SU-DHL-6 (cell line): ENCODE data around the gene ARRB1.

Source experiments
- H2AFZ ChIP-seq: fragments of 200-600 bp; sonication (generic); 2 replicates; pipeline ENCODE4 v1.6.1; 2014; ENCODE audit warnings: low read depth, mild to moderate bottlenecking, moderate library complexity, mixed read lengths, antibody characterized with exemption, low read length; ENCODE audit not compliant: severe bottlenecking
- H3F3A ChIP-seq: fragments of 200-600 bp; shearing (Covaris generic); 2 replicates; pipeline ENCODE4 v1.6.0; 2016; ENCODE audit warnings: antibody characterized with exemption, mild to moderate bottlenecking; ENCODE audit not compliant: insufficient read depth
- H3K27ac ChIP-seq: fragments of 200-600 bp; sonication (generic); 2 replicates; pipeline ENCODE4 v1.5.1; 2016; ENCODE audit warnings: low read depth, mild to moderate bottlenecking, low read length, moderate library complexity, mixed read lengths
- H3K27me3 ChIP-seq: fragments of 200-600 bp; sonication (generic), shearing (Covaris generic); 2 replicates; pipeline ENCODE4 v1.6.0; 2014; ENCODE audit warnings: mild to moderate bottlenecking, low read length
- H3K36me3 ChIP-seq: fragments of 200-600 bp; sonication (generic); 2 replicates; pipeline ENCODE4 v1.6.1; 2014; ENCODE audit warnings: mild to moderate bottlenecking, low read length, mixed read lengths
- H3K4me2 ChIP-seq: fragments of 300-600, 200-600 bp; shearing (Covaris generic), sonication (generic); 2 replicates; pipeline ENCODE4 v1.6.0; 2014; ENCODE audit warnings: low read length, low read depth, mild to moderate bottlenecking; ENCODE audit not compliant: poor library complexity, severe bottlenecking
- H3K4me3 ChIP-seq: fragments of 200-600 bp; sonication (generic); 2 replicates; pipeline ENCODE4 v1.5.1; 2014; ENCODE audit warnings: antibody characterized with exemption, low read length, mild to moderate bottlenecking, mixed read lengths; ENCODE audit not compliant: insufficient read depth, poor library complexity, severe bottlenecking
- H3K79me2 ChIP-seq: fragments of 200-600 bp; sonication (generic); 2 replicates; pipeline ENCODE4 v1.6.1; 2014; ENCODE audit warnings: mild to moderate bottlenecking, low read length, moderate library complexity; ENCODE audit not compliant: insufficient read depth
- H3K9ac ChIP-seq: fragments of 200-600 bp; sonication (generic); 2 replicates; pipeline ENCODE4 v1.7.0; 2014; ENCODE audit warnings: mild to moderate bottlenecking, low read length
- H3K9me2 ChIP-seq: fragments of 200-600 bp; sonication (generic); replicated peaks from 2 replicates; pipeline ENCODE4 v1.6.1; 2014; ENCODE audit warnings: low read length; ENCODE audit not compliant: insufficient read depth
- H3K9me3 ChIP-seq: fragments of 200-600 bp; sonication (generic); 2 replicates; pipeline ENCODE4 v1.6.1; 2014; ENCODE audit warnings: low read length, mixed read lengths; ENCODE audit not compliant: insufficient read depth
- H4K20me1 ChIP-seq: fragments of 200-600 bp; sonication (generic); 2 replicates; pipeline ENCODE4 v1.6.1; 2014; ENCODE audit warnings: low read depth, mild to moderate bottlenecking, antibody characterized with exemption, low read length, moderate library complexity, mixed read lengths
- EZH2phosphoT487 ChIP-seq: fragments of 200-600 bp; sonication (generic), shearing (Covaris generic); conservative IDR thresholded peaks from 2 replicates; pipeline ENCODE4 v1.6.1; 2018; ENCODE audit warnings: mild to moderate bottlenecking, antibody characterized with exemption, low read length, moderate library complexity, mixed read lengths
- TF ChIP-seq, protein P1 (sequence below): fragments of 200-600 bp; sonication (generic); IDR thresholded peaks from one replicate; pipeline ENCODE4 v1.5.1; 2017; ENCODE audit warnings: antibody characterized with exemption, mild to moderate bottlenecking, low read length, moderate library complexity; ENCODE audit not compliant: insufficient read depth, poor library complexity, severe bottlenecking

ARRB1 gene

GRCh38 chr11:75349521-75350116 lies 1.8 kb downstream of the ARRB1 start:
- Histone ChIP-seq H2AFZ (no peak overlapping the region), H3K27ac (no peak overlapping the region), H3K9me2 (no peaks in the 10 kb centered on the region), H3K36me3 (no peaks in the 10 kb centered on the region), H3K9me3 (no peaks in the 10 kb centered on the region), H3K9ac (no peak overlapping the region), H4K20me1 (no peaks in the 10 kb centered on the region), H3F3A (no peaks in the 10 kb centered on the region), H3K27me3 (no peaks in the 10 kb centered on the region), H3K4me3 (no peak overlapping the region), H3K4me2 (no peak overlapping the region), H3K79me2 (no peaks in the 10 kb centered on the region)
- no peak for TF ChIP-seq EZH2phosphoT487
- TF ChIP-seq, protein P1, sequence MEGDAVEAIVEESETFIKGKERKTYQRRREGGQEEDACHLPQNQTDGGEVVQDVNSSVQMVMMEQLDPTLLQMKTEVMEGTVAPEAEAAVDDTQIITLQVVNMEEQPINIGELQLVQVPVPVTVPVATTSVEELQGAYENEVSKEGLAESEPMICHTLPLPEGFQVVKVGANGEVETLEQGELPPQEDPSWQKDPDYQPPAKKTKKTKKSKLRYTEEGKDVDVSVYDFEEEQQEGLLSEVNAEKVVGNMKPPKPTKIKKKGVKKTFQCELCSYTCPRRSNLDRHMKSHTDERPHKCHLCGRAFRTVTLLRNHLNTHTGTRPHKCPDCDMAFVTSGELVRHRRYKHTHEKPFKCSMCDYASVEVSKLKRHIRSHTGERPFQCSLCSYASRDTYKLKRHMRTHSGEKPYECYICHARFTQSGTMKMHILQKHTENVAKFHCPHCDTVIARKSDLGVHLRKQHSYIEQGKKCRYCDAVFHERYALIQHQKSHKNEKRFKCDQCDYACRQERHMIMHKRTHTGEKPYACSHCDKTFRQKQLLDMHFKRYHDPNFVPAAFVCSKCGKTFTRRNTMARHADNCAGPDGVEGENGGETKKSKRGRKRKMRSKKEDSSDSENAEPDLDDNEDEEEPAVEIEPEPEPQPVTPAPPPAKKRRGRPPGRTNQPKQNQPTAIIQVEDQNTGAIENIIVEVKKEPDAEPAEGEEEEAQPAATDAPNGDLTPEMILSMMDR = no peak

DNA sequence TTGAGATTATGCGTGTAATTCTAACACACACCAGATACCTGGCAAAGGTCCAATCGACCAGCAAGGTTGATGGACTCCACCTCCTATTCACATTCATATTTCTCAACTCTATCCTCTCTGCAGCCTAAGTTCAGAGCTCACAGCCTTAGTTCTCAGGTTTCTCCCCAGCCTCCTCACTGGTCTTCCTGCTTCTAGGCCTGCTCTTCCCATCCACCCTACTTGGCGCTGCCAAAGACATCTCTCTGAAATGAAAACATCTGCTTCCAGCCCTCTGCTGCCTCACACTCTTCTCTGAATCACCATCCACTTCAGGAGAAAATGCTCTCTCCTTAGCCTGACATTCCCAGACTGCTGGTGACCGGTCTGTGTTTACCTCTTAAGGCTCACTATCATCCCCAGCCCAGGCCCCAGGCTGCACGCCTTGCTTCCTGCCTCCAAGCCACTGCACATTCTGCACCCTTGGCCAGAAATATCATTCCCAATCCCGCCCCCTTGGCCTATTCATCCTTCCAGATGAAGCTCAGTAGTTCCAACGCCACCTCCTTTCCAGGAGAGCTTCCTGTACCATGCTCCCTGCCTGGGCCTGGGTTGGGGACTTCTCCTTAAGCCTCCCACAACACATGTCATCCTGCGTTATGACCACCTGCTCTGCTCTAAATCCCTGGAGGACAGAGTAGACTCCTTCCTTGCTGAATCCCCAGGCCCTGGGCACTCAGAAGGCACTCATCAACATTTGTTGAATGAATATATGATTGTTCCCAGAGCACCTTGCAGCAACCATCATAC lies 3.5 kb downstream of the ARRB1 start:
- Histone ChIP-seq H3K27me3 (no peaks in the 10 kb centered on the region), H3K4me3 (no peak overlapping the region), H3F3A (no peaks in the 10 kb centered on the region), H3K9me2 (no peaks in the 10 kb centered on the region), H3K4me2 (no peak overlapping the region), H3K79me2 (no peaks in the 10 kb centered on the region), H3K9me3 (no peaks in the 10 kb centered on the region), H2AFZ (no peak overlapping the region), H3K9ac (no peak overlapping the region), H3K27ac (no peak overlapping the region), H4K20me1 (no peaks in the 10 kb centered on the region), H3K36me3 (no peaks in the 10 kb centered on the region)
- no peak for TF ChIP-seq EZH2phosphoT487
- TF ChIP-seq, protein P1 = no peak

DNA sequence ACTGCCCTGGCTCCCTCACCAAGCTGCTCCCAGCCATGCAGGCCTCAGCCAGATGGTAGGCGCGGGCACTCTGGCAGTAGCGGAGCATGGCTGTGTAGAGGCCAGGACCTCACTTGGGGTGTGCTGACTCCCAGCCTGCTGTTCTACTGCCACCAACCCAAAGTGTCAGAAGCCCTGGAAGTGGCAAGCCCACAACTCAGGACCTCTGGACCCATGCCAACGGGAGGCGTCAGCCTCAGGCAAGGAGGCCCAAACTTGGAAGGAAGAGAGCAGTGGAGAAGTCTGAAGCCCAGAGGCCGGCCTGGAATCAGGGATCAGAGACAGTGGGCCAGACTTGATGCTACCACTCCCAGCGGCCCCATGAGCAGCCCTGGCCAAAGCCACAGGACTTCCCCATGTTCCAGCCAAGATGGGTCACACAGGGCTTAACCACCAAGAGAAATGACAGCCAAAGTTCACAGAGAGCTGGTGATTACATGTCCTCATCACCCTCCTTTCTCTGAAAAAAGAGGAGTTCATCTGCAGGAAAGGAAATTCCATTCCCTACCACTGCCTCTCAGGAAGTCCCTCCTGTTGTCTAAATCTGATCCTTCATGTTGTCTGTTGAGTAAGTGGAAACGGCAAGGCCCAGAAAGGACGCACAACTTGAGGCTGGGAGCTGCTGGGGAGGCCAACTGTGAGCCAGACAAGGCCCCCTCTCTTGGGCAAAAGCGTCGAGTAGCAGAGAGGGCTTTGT lies 4.4 kb downstream of the ARRB1 start:
- H3K9ac ChIP-seq = no peak overlapping the region
- H3K79me2 ChIP-seq = no peaks in the 10 kb centered on the region
- H4K20me1 ChIP-seq = no peaks in the 10 kb centered on the region
- no peak for TF ChIP-seq EZH2phosphoT487
- TF ChIP-seq, protein P1 = no peak
- no peaks in the 10 kb centered on the region for H3K36me3 ChIP-seq
- H3K27me3 ChIP-seq = no peaks in the 10 kb centered on the region
- H3K9me2 ChIP-seq = no peaks in the 10 kb centered on the region
- no peak overlapping the region for H3K4me3 ChIP-seq
- H3K4me2 ChIP-seq = no peak overlapping the region
- no peaks in the 10 kb centered on the region for H3K9me3 ChIP-seq
- H3F3A ChIP-seq = no peaks in the 10 kb centered on the region
- no peak overlapping the region for H3K27ac ChIP-seq
- H2AFZ ChIP-seq = no peak overlapping the region
